DOHH2 (cell line): Measurements from ENCODE around the gene DAPK2.

Source experiments
- H3F3A ChIP-seq: fragments of 200-600 bp; sonication (generic), shearing (Covaris generic); 2 replicates; pipeline ENCODE4 v1.6.0; 2016; ENCODE audit warnings: antibody characterized with exemption, mild to moderate bottlenecking; ENCODE audit not compliant: control insufficient read depth, insufficient read depth
- H3K27ac ChIP-seq: fragments of 200-600 bp; sonication (generic); 2 replicates; pipeline ENCODE4 v1.5.1; 2014; ENCODE audit warnings: low read depth, mild to moderate bottlenecking, low read length, moderate library complexity
- H3K27me3 ChIP-seq: fragments of 200-600 bp; sonication (generic); 2 replicates; pipeline ENCODE4 v1.6.1; 2014; ENCODE audit warnings: mild to moderate bottlenecking, low read length, mixed read lengths; ENCODE audit not compliant: control insufficient read depth
- H3K36me3 ChIP-seq: fragments of 200-600 bp; sonication (generic); 2 replicates; pipeline ENCODE4 v1.6.1; 2014; ENCODE audit warnings: mild to moderate bottlenecking, low read length, moderate library complexity, mixed read lengths; ENCODE audit not compliant: control insufficient read depth
- H3K4me1 ChIP-seq: fragments of 200-600 bp; sonication (generic); 2 replicates; pipeline ENCODE4 v1.6.1; 2014; ENCODE audit warnings: mild to moderate bottlenecking, low read length, mixed read lengths; ENCODE audit not compliant: control insufficient read depth
- H3K4me2 ChIP-seq: fragments of 200-600 bp; sonication (generic); 2 replicates; pipeline ENCODE4 v1.6.0; 2014; ENCODE audit warnings: mild to moderate bottlenecking, low read length, moderate library complexity
- H3K4me3 ChIP-seq: fragments of 200-600 bp; sonication (generic); 2 replicates; pipeline ENCODE4 v1.5.1; 2014; ENCODE audit warnings: mild to moderate bottlenecking, low read length, mixed read lengths
- H3K79me2 ChIP-seq: fragments of 200-600 bp; sonication (generic); 2 replicates; pipeline ENCODE4 v1.6.1; 2014; ENCODE audit warnings: mild to moderate bottlenecking, low read length, mixed read lengths; ENCODE audit not compliant: control insufficient read depth
- H3K9me2 ChIP-seq: fragments of 200-600 bp; sonication (generic); replicated peaks from 2 replicates; pipeline ENCODE4 v1.6.1; 2014; ENCODE audit warnings: mild to moderate bottlenecking, low read length, mixed read lengths; ENCODE audit not compliant: control insufficient read depth
- H3K9me3 ChIP-seq: fragments of 200-600 bp; sonication (generic); 2 replicates; pipeline ENCODE4 v1.6.1; 2014; ENCODE audit warnings: antibody characterized with exemption, low read length, mixed read lengths; ENCODE audit not compliant: control insufficient read depth, insufficient read depth
- H4K20me1 ChIP-seq: fragments of 200-600 bp; sonication (generic); 2 replicates; pipeline ENCODE4 v1.6.0; 2014; ENCODE audit warnings: low read depth, mild to moderate bottlenecking, antibody characterized with exemption, low read length, moderate library complexity; ENCODE audit not compliant: control insufficient read depth, insufficient read depth
- CTCF ChIP-seq: fragments of 200-600 bp; sonication (generic); IDR thresholded peaks from one replicate; pipeline ENCODE4 v1.5.1; 2014; ENCODE audit warnings: antibody characterized with exemption, mild to moderate bottlenecking, low read depth, low read length; ENCODE audit not compliant: poor library complexity, severe bottlenecking
- EZH2phosphoT487 ChIP-seq: fragments of 200-600 bp; sonication (generic); IDR thresholded peaks from 2 replicates; pipeline ENCODE4 v1.6.1; 2017; ENCODE audit warnings: borderline replicate concordance, mild to moderate bottlenecking, antibody characterized with exemption, low read length, moderate library complexity, mixed read lengths

The DAPK2 gene

GRCh38 chr15:64019764-64020163 is 26.5 kb downstream of the DAPK2 start:
- Histone ChIP-seq H3K4me1 (no peaks in the 10 kb centered on the region), H3K9me2 (no peaks in the 10 kb centered on the region), H4K20me1 (no peaks in the 10 kb centered on the region), H3K36me3 (no peaks in the 10 kb centered on the region), H3K4me3 (no peak overlapping the region), H3K27me3 (no peaks in the 10 kb centered on the region), H3K4me2 (no peak overlapping the region), H3F3A (no peaks in the 10 kb centered on the region), H3K9me3 (no peaks in the 10 kb centered on the region), H3K27ac (no peak overlapping the region), H3K79me2 (no peaks in the 10 kb centered on the region)
- TF ChIP-seq EZH2phosphoT487 (no peak), CTCF (no peak)

- Histone ChIP-seq H3K27ac (no peak overlapping the region), H3F3A (no peaks in the 10 kb centered on the region), H3K9me2 (no peaks in the 10 kb centered on the region), H3K4me2 (no peak overlapping the region), H3K9me3 (no peaks in the 10 kb centered on the region), H3K79me2 (no peaks in the 10 kb centered on the region), H3K27me3 (no peaks in the 10 kb centered on the region), H4K20me1 (no peaks in the 10 kb centered on the region), H3K4me3 (no peak overlapping the region), H3K4me1 (no peaks in the 10 kb centered on the region), H3K36me3 (no peaks in the 10 kb centered on the region)
- TF ChIP-seq EZH2phosphoT487: no peak
- no peak for TF ChIP-seq CTCF
Observed at GRCh38 chr15:64017591-64018163, 28.6 kb downstream of the DAPK2 start.

- TF ChIP-seq EZH2phosphoT487 (no peak), CTCF (no peak)
- H3K27ac ChIP-seq: no peak overlapping the region
- H3K79me2 ChIP-seq: no peaks in the 10 kb centered on the region
- H3K27me3 ChIP-seq: no peaks in the 10 kb centered on the region
- no peaks in the 10 kb centered on the region for H4K20me1 ChIP-seq
- H3F3A ChIP-seq: no peaks in the 10 kb centered on the region
- no peaks in the 10 kb centered on the region for H3K9me3 ChIP-seq
- H3K4me3 ChIP-seq: no peak overlapping the region
- no peaks in the 10 kb centered on the region for H3K9me2 ChIP-seq
- no peaks in the 10 kb centered on the region for H3K4me1 ChIP-seq
- no peak overlapping the region for H3K4me2 ChIP-seq
- H3K36me3 ChIP-seq: no peaks in the 10 kb centered on the region
Observed at GRCh38 chr15:64017082-64017588, 29.1 kb downstream of the DAPK2 start.
